Inferior parietal cortex (tissue), 1 donor: ENCODE results near the gene SLC51B.
A peak's percentile ranks its signal among the peaks of the same experiment; 100 is the strongest.
"Not testable (repeated sequence)": the region's sequence is repeated elsewhere in the genome, so short reads cannot be mapped to it uniquely, and the experiment has no call there.

Experiments
- DNase-seq: peaks from one replicate; pipeline ENCODE4 v3.0.0-alpha.2; 2016; ENCODE audit errors: extremely low spot score

SLC51B gene

DNA sequence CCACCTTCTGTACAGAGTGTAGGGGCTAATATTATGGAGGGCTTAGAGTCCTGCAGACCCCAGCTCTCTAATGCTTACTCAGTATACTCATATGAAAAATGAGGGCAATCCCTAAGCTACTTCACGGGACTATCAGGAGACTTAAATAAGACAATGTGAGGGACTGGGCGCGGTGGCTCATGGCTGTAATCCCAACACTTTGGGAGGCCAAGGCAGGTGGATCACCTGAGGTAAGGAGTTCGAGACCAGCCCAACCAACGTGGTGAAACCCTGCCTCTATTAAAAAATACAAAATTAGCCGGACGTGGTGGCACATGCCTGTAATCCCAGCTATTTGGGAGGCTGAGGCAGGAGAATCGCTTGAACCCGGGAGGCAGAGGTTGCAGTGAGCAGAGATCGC, 54.6 kb downstream of the SLC51B start:
- not testable (repeated sequence) for DNase-seq

GRCh38 chr15:65100442-65100841, 55.3 kb downstream of the SLC51B start:
- no peak for DNase-seq

GRCh38 chr15:65101411-65101890, 56.3 kb downstream of the SLC51B start:
- peak; percentile 70 for DNase-seq

GRCh38 chr15:65101891-65102708, 56.9 kb downstream of the SLC51B start:
- no peak for DNase-seq

- DNase-seq: no peak
Measured at GRCh38 chr15:65102912-65103311, 57.7 kb downstream of the SLC51B start.
